ENCODE data around the gene FCGR3A.

Gene FCGR3A

GRCh38 chr1:161499099-161500039 is 50.2 kb downstream of the FCGR3A start:
- no peak for DNase-seq

- DNase-seq: no peak
Measured at GRCh38 chr1:161498646-161499045, 51.0 kb downstream of the FCGR3A start.

GRCh38 chr1:161497961-161498360 is 51.7 kb downstream of the FCGR3A start:
- DNase-seq: no peak

GRCh38 chr1:161495490-161495889 is 54.1 kb downstream of the FCGR3A start:
- no peak for DNase-seq

- no peak for DNase-seq
Measured at GRCh38 chr1:161494091-161494735, 55.4 kb downstream of the FCGR3A start.

- no peak for DNase-seq
Measured at GRCh38 chr1:161492827-161493226, 56.8 kb downstream of the FCGR3A start.
